GM23248 (cell line): Measurements from ENCODE around the gene CUZD1.

ENCODE experiments used
- EZH2 ChIP-seq: fragments of 200-600 bp; sonication (generic); IDR thresholded peaks from 2 replicates; pipeline ENCODE4 v1.6.1; 2018; ENCODE audit warnings: antibody characterized with exemption, mild to moderate bottlenecking; ENCODE audit not compliant: insufficient read depth, poor library complexity, severe bottlenecking
- EZH2phosphoT487 ChIP-seq: fragments of 200-600 bp; sonication (generic); IDR thresholded peaks from 2 replicates; pipeline ENCODE4 v1.6.1; 2018; ENCODE audit warnings: antibody characterized with exemption, moderate library complexity, mild to moderate bottlenecking, low read depth; ENCODE audit not compliant: insufficient read depth

GRCh38 chr10:122828716-122829255, 16.9 kb downstream of the CUZD1 start:
- TF ChIP-seq EZH2 (no peak), EZH2phosphoT487 (no peak)
